Stimulated activated CD8-positive, alpha-beta memory T cell treated with anti-CD3 and anti-CD28 coated beads, Interleukin-12 subunit alpha, Interleukin-12 subunit beta, amount 100 ng/mL, for 24 hours (primary cell): ENCODE measurements around the gene MND1.
"Not testable (repeated sequence)": the region's sequence is repeated elsewhere in the genome, so short reads cannot be mapped to it uniquely, and the experiment has no call there.

ENCODE experiments used
- DNase-seq: peaks from one replicate; pipeline ENCODE4 v3.0.0-alpha.2; 2020; ENCODE audit errors: extremely low read depth

Gene MND1

GRCh38 chr4:153440475-153440874 is 96.0 kb downstream of the MND1 start:
- DNase-seq = no peak

GRCh38 chr4:153447175-153447905 is 102.9 kb downstream of the MND1 start:
- no peak for DNase-seq

- no peak for DNase-seq
Observed at GRCh38 chr4:153448003-153448731, 103.7 kb downstream of the MND1 start.

- no peak for DNase-seq
Observed at GRCh38 chr4:153449338-153449737, 104.8 kb downstream of the MND1 start.

- no peak for DNase-seq
Observed at GRCh38 chr4:153450544-153450917, 106.0 kb downstream of the MND1 start.

GRCh38 chr4:153451145-153451544 is 106.7 kb downstream of the MND1 start:
- DNase-seq = not testable (repeated sequence)

GRCh38 chr4:153451911-153452657 is 107.6 kb downstream of the MND1 start:
- DNase-seq = no peak

- DNase-seq = no peak
Observed at GRCh38 chr4:153452658-153453378, 108.3 kb downstream of the MND1 start.

- no peak for DNase-seq
Observed at GRCh38 chr4:153453402-153453801, 108.9 kb downstream of the MND1 start.

- DNase-seq = no peak
Observed at GRCh38 chr4:153458969-153459368, 114.5 kb downstream of the MND1 start.

GRCh38 chr4:153461549-153461948 is 117.1 kb downstream of the MND1 start:
- not testable (repeated sequence) for DNase-seq

- no peak for DNase-seq
Observed at GRCh38 chr4:153464068-153464467, 119.6 kb downstream of the MND1 start.
